Hematopoietic multipotent progenitor cell treated with erythropoietin and hydrocortisone succinate and interleukin-3 and kit ligand, for 15 days (in vitro differentiated cells): ENCODE results near the gene NFKB1.
A peak's percentile ranks its signal among the peaks of the same experiment; 100 is the strongest.
"Not testable (repeated sequence)": the region's sequence is repeated elsewhere in the genome, so short reads cannot be mapped to it uniquely, and the experiment has no call there.

Source experiments
- DNase-seq: peaks from one replicate; pipeline ENCODE4 v3.0.0-alpha.2; 2015; ENCODE audit warnings: low spot score

The NFKB1 gene

DNA sequence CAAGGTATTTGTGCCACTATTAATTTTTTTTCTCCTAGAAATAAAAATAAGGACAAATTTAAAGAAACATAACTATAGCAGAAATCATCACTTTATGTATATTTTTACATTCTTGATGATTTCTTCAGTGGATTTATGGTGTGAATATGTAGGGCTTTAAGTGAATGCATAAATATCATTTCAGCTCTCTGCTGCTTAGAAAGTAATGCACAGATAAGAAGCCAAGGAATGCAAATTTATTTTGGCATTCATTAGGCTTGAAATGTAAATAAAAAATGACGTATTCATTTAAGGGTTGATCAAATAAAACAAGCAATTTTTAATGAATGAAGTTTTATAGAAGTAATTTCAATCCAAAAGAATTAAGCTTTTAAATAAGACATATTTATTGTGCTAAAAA is 66.3 kb downstream of the NFKB1 start:
- no peak for DNase-seq

- no peak for DNase-seq
Observed at GRCh38 chr4:102569200-102569599, 68.0 kb downstream of the NFKB1 start.

DNA sequence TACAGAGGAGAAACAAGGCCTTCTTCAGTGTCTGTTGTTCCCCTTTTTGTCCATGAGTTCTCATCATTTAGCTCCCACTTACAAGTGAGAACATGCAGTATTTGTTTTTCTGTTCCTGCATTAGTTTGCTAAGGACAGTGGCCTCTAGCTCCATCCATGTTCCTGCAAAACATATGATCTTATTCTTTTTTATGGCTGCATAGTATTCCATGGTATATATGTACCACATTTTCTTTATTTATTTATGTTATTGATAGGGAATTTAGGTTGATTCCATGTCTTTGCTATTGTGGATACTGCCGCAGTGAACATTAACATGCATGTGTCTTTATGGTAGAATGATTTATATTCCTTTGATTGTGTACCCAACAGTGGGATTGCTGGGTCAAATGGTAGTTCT is 69.1 kb downstream of the NFKB1 start:
- not testable (repeated sequence) for DNase-seq

DNA sequence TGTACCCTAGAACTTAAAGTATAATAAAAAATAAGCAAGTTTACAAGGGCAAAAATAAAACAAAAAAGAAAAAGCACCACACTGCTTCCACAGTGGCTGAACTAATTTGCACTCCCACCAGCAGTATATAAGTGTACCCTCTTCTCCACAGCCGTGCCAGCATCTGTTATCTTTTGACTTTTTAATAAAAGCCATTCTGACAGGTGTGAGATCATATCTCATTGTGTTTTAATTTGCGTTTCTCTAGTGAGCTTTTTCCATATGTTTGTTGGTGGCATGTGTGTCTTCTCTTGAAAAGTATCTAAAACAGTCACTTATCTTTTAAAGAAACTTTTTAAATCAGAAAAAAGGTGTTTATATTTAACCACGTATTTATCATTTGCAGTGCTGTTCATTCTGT is 71.3 kb downstream of the NFKB1 start:
- no peak for DNase-seq

GRCh38 chr4:102574317-102574716 is 73.2 kb downstream of the NFKB1 start:
- DNase-seq: no peak

- no peak for DNase-seq
Observed at GRCh38 chr4:102575369-102576129, 74.4 kb downstream of the NFKB1 start.

- DNase-seq: no peak
Observed at GRCh38 chr4:102578270-102578669, 77.1 kb downstream of the NFKB1 start.

- DNase-seq: peak; percentile 28
Observed at GRCh38 chr4:102578819-102579218, 77.7 kb downstream of the NFKB1 start.

GRCh38 chr4:102579794-102580462 is 78.8 kb downstream of the NFKB1 start:
- no peak for DNase-seq

GRCh38 chr4:102580463-102580842 is 79.3 kb downstream of the NFKB1 start:
- no peak for DNase-seq

GRCh38 chr4:102584091-102584490 is 82.9 kb downstream of the NFKB1 start:
- no peak for DNase-seq

GRCh38 chr4:102585329-102585728 is 84.2 kb downstream of the NFKB1 start:
- no peak for DNase-seq

DNA sequence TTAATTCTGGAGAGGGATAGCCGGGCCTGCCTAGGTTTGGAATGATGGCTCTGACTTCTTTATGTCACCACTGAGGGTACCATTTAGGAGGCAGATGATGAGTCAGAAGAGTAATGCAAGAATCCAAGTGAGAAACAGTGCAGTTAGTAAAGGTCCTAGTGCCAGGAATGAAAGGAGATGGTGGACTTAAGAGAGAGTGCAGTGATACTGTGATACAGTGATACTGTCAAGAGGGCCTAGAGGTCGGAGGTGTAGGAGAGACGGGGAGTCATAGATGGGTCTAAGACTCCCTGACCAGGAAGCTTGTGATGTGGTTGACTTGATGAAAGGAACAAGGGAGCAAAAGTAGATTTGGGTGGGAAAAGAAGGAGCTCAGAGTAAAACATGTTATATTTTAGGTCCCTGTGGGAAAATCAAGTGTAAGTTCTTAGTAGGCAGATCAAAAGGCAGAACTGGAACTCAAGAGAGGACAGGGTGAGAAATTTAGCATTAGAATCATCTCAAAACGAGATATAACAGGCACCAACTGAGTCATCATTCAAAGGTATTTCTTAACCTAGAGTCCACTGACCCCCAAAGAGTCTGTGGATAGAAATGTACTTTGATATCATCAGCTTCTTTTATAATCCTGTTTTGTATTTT is 85.0 kb downstream of the NFKB1 start:
- DNase-seq: no peak

GRCh38 chr4:102586644-102587021 is 85.5 kb downstream of the NFKB1 start:
- DNase-seq: no peak

GRCh38 chr4:102589743-102590142 is 88.6 kb downstream of the NFKB1 start:
- DNase-seq: no peak

- no peak for DNase-seq
Observed at GRCh38 chr4:102592256-102592655, 91.1 kb downstream of the NFKB1 start.

GRCh38 chr4:102593147-102593546 is 92.0 kb downstream of the NFKB1 start:
- DNase-seq: no peak

DNA sequence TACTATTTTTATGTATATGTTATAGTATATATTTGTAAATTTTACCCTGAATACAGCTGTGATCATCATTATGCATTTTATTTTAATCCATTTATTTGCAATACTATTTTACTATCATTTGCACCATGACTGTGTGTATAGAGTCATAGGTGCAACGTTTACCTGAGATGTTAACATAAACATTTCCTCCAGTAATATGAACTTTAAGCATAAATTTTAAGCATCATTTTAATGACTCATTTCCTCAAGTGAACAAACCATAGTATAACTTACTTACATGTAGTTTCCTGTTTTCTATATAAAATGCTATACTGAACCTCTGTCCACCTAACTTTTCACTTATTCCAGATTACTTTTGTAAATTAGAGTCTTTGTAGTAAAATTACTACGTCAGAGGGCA is 92.8 kb downstream of the NFKB1 start:
- DNase-seq: no peak

- no peak for DNase-seq
Observed at GRCh38 chr4:102596532-102596931, 95.4 kb downstream of the NFKB1 start.

GRCh38 chr4:102598086-102598761 is 97.1 kb downstream of the NFKB1 start:
- DNase-seq: no peak

DNA sequence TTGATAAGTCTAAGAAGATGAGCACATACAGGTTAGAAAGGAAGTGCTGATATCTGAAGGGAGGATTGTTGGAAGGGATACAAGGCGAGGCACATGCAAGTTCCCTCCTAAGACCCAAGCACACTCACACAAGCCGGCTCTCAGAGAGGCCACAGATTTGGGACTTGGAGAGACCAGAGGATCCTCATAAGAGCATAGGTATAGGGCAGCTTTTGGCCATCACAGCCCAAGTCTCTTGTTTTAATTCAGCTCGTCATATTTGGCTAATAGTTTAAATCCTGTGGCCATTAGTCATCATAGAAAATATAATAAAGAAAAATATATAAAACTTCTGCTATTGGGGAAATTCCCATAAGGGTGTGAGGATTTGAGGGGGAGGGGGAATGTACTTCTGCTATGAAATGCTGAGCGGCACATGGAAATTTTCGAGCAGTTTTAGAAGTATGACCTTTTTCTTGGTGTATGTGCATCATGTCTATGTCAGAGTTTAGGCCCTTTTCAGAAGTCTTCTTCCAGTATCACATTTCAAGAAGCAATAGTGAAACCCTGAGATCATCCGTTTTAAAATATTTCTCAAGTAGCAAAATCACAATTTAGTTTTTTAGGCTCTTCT is 97.7 kb downstream of the NFKB1 start:
- no peak for DNase-seq

DNA sequence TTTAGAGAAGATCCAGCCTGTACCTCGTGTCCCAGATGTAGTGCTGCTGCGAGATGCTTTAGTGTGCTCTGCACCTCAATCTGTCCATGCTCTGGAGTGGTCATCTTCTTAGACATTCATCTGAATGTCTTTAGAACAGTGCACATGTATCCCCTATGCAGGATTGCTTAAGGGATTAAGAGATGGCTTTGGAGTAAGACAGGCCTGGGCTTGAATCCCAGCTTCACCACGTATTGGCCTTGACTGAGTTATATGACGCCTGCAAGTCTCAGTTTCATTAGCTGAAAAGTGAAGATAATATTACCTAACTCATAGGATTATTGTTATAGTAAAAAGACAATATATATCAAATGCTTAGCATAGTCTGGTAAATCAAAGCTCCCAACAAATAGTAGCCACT is 98.3 kb downstream of the NFKB1 start:
- no peak for DNase-seq
